ENCODE data around the gene EML5.

DNA sequence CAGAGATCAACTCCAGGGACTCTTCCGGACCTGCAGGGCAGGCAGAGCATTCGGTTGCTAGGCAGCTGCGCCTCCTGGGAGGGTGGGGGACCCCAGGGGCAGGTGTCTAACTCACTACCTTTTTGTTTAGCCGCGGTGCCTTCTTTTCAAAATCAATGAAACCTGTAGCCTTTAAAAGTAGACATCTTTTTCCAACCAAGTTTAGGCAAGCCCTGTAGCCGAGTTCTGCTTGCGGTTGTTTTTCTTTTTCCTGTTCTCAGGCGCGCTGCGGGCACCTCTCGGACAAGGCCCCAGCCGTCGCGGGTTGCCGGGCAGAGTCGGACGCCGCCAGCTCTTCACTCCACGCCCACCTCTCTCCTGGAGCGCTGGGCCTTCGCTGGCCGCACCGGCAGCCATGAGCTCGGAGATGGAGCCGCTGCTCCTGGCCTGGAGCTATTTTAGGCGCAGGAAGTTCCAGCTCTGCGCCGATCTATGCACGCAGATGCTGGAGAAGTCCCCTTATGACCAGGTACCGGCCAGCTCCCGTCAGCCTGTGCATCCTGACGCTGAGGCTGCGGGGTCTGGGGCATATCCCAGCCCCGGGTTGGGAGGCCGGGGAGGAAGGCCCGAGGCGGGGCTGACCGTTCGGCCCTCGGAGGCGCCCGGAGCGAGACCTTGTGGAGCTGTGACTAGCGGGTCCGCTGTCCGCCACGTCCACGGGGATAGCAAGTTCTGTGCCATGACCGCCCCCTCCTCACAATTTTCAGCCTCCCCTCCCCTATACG is 31.7 kb upstream of the EML5 start, which contains the start of gene TTC8:
- TF ChIP-seq, protein P1, sequence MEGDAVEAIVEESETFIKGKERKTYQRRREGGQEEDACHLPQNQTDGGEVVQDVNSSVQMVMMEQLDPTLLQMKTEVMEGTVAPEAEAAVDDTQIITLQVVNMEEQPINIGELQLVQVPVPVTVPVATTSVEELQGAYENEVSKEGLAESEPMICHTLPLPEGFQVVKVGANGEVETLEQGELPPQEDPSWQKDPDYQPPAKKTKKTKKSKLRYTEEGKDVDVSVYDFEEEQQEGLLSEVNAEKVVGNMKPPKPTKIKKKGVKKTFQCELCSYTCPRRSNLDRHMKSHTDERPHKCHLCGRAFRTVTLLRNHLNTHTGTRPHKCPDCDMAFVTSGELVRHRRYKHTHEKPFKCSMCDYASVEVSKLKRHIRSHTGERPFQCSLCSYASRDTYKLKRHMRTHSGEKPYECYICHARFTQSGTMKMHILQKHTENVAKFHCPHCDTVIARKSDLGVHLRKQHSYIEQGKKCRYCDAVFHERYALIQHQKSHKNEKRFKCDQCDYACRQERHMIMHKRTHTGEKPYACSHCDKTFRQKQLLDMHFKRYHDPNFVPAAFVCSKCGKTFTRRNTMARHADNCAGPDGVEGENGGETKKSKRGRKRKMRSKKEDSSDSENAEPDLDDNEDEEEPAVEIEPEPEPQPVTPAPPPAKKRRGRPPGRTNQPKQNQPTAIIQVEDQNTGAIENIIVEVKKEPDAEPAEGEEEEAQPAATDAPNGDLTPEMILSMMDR (conservative IDR thresholded peaks at IDR 0.05; ENCODE audit: low read depth, low read length), result no peak
- no peak for TF ChIP-seq EZH2 (IDR thresholded peaks at IDR 0.05; ENCODE audit: borderline replicate concordance, low read depth, low read length, poor library complexity, severe bottlenecking)
